AG09309 (cell line): ENCODE data around the gene TCERG1L.

Source experiments
- DNase-seq: peaks from one replicate; pipeline ENCODE4 v3.0.0-alpha.2; 2010; ENCODE audit warnings: low read depth
- H3K4me3 ChIP-seq: 2 replicates; pipeline ENCODE4 v1.5.1; 2011; ENCODE audit warnings: mild to moderate bottlenecking, low read depth, low read length, moderate library complexity; ENCODE audit not compliant: control insufficient read depth
- CTCF ChIP-seq: IDR thresholded peaks from 2 replicates; pipeline ENCODE4 v1.5.1; 2011; ENCODE audit warnings: mild to moderate bottlenecking, low read depth, low read length, inconsistent platforms; ENCODE audit not compliant: insufficient read depth, control insufficient read depth; ENCODE audit errors: missing control alignments

Gene TCERG1L

GRCh38 chr10:131166486-131166885 lies 145.0 kb downstream of the TCERG1L start:
- no peak overlapping the region for H3K4me3 ChIP-seq
- no peak for DNase-seq
- TF ChIP-seq CTCF: no peak

GRCh38 chr10:131165092-131165491 lies 146.4 kb downstream of the TCERG1L start:
- no peak overlapping the region for H3K4me3 ChIP-seq
- TF ChIP-seq CTCF: no peak
- DNase-seq: no peak

GRCh38 chr10:131162866-131163843 lies 148.4 kb downstream of the TCERG1L start:
- no peak for TF ChIP-seq CTCF
- DNase-seq: no peak

GRCh38 chr10:131162211-131162610 lies 149.3 kb downstream of the TCERG1L start:
- DNase-seq: no peak
- H3K4me3 ChIP-seq: no peak overlapping the region
- TF ChIP-seq CTCF: no peak

More at GRCh38 chr10:131162866-131163843, 148.4 kb downstream of the TCERG1L start:
- H3K4me3 ChIP-seq: no peak overlapping the region

GRCh38 chr10:131161087-131161486 lies 150.4 kb downstream of the TCERG1L start:
- no peak for TF ChIP-seq CTCF
- DNase-seq: no peak
- no peak overlapping the region for H3K4me3 ChIP-seq

- TF ChIP-seq CTCF: no peak
- no peak for DNase-seq
- no peak overlapping the region for H3K4me3 ChIP-seq
Measured at GRCh38 chr10:131160219-131160875, 151.2 kb downstream of the TCERG1L start.
